Measurements from ENCODE around the gene CSNK2A2.

The CSNK2A2 gene

DNA sequence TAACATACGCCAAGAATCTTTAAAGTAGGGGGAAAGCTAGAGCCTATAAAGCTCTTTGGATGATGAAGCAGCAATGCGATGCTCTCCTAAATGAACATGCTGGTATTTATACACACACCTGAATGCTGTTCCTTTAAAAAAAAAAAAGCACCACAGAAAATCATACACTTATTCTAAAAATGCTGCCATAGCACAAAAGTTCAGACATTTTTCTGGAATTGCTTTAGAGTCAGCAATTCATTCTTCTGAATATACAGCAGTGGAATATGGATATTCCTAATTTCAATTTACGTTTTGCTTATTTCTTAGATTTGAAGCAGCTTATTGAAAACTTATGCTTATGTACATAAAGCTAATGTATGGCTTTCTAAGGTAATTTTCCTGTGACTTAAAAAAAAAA lies 3.1 kb downstream of the CSNK2A2 start:
- no peak overlapping the region for H4K8ac ChIP-seq (ENCODE audit: low read depth, low read length)
- no peak overlapping the region for H2BK15ac ChIP-seq (ENCODE audit: low read length)
- H2BK5ac ChIP-seq (ENCODE audit: low read length), result no peak overlapping the region
- H3K27me3 ChIP-seq (ENCODE audit: control insufficient read depth in 3 of 3, insufficient read depth in 3 of 3, low read depth in 1 of 3, low read length in 3 of 3), result peaks cover 0 to 13% (median 0%) of the 10 kb centered on the region in 3 experiments
- DNase-seq (ENCODE audit: low spot score), result no peak
- peaks cover 0 to 1% of the 10 kb centered on the region in 2 donors for H3K9me3 ChIP-seq (replicated peaks in 1 of 2; ENCODE audit: control insufficient read depth in 2 of 2, insufficient read depth in 1 of 2, low read depth in 1 of 2, low read length in 2 of 2)
- H3K27ac ChIP-seq (replicated peaks; ENCODE audit: low read length), result no peak overlapping the region
- no peak overlapping the region for H4K91ac ChIP-seq (ENCODE audit: low read depth, low read length, poor library complexity)
- no peak overlapping the region for H2AFZ ChIP-seq (ENCODE audit: low read length)
- no peak overlapping the region for H3K18ac ChIP-seq (ENCODE audit: low read length)
- no peak overlapping the region for H2BK12ac ChIP-seq (ENCODE audit: low read length)
- H3K4me3 ChIP-seq (ENCODE audit: low read length in 2 of 2), result no peak overlapping the region
- no CpG with 5 or more reads among the region's 3 CpGs for WGBS, 2 donors (ENCODE audit: extremely low coverage in 2 of 2, insufficient read length in 2 of 2, insufficient replicate concordance in 1 of 2)
- H3K79me1 ChIP-seq (ENCODE audit: low read depth, low read length), result peaks cover 7% of the 10 kb centered on the region
- peaks cover 6 to 7% of the 10 kb centered on the region in 2 donors for H3K4me1 ChIP-seq (ENCODE audit: control insufficient read depth in 2 of 2, insufficient read depth in 1 of 2, low read depth in 1 of 2, low read length in 2 of 2)
- no peak overlapping the region for H3K4me2 ChIP-seq (ENCODE audit: insufficient read depth, low read length, poor library complexity, severe bottlenecking)
- no peak overlapping the region for H3K14ac ChIP-seq (ENCODE audit: low read length)
- H3K9ac ChIP-seq (ENCODE audit: low read depth, low read length, poor library complexity), result no peak overlapping the region
- H3K23ac ChIP-seq (ENCODE audit: low read depth, low read length, poor library complexity), result no peak overlapping the region
- peaks cover 10 to 67% of the 10 kb centered on the region in 2 donors for H3K36me3 ChIP-seq (replicated peaks in 1 of 2; ENCODE audit: control insufficient read depth in 2 of 2, insufficient read depth in 2 of 2, low read length in 2 of 2)
- no peak overlapping the region for H3K4ac ChIP-seq (ENCODE audit: low read length)
- H2BK120ac ChIP-seq (ENCODE audit: low read depth, low read length), result no peak overlapping the region
- H2AK5ac ChIP-seq (ENCODE audit: low read depth, low read length), result no peak overlapping the region

DNA sequence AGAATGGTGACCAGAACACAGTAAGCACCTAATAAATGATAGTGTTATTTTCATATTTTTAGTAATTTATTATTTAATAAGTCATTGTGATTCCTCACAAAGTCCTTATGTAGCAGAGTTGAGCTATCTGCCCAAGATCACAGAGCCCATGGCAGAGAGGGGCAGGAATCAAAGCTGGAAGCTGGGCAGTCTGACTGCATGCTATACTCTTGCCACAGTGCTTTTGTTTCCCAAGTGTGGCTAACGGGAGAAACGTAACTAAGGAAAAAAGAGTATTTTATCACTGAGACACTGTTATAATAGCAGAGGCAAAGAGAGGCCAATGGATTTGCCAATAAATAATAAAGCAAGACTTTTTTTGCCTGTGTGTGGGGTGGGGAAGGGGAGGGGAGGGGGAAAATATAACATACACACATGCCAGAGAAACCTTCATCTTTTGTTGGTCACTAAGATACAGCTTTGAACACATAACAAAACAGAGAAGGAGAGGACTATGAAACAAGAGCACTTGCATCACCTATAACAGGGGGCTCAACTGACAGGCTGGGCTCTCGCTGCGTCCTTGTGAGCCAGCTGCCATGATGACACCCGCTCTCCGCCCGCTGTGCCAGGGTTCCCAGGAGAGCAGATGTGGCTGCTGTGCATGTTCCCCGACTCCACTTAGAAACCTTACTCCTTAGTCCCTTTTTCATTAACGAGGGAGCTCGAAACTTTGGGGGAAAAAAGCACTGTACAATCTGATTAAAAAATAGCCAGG lies 10.1 kb downstream of the CSNK2A2 start:
- Histone ChIP-seq H2BK12ac (ENCODE audit: low read length) (no peak overlapping the region), H3K9ac (ENCODE audit: low read depth, low read length, poor library complexity) (no peak overlapping the region), H4K91ac (ENCODE audit: low read depth, low read length, poor library complexity) (no peak overlapping the region), H3K79me1 (ENCODE audit: low read depth, low read length) (peaks cover 3% of the 10 kb centered on the region), H3K27ac (replicated peaks; ENCODE audit: low read length) (no peak overlapping the region), H2AFZ (ENCODE audit: low read length) (no peak overlapping the region), H3K4me1 (ENCODE audit: control insufficient read depth in 2 of 2, insufficient read depth in 1 of 2, low read depth in 1 of 2, low read length in 2 of 2) (no peaks in the 10 kb centered on the region), H3K4me3 (ENCODE audit: low read length in 2 of 2) (no peak overlapping the region), H2AK5ac (ENCODE audit: low read depth, low read length) (no peak overlapping the region), H2BK5ac (ENCODE audit: low read length) (no peak overlapping the region), H3K4ac (ENCODE audit: low read length) (no peak overlapping the region), H3K36me3 (replicated peaks in 1 of 2; ENCODE audit: control insufficient read depth in 2 of 2, insufficient read depth in 2 of 2, low read length in 2 of 2) (peaks cover 30 to 95% of the 10 kb centered on the region in 2 donors), H3K14ac (ENCODE audit: low read length) (no peak overlapping the region), H3K23ac (ENCODE audit: low read depth, low read length, poor library complexity) (no peak overlapping the region), H3K18ac (ENCODE audit: low read length) (no peak overlapping the region), H2BK15ac (ENCODE audit: low read length) (no peak overlapping the region), H3K4me2 (ENCODE audit: insufficient read depth, low read length, poor library complexity, severe bottlenecking) (no peak overlapping the region), H4K8ac (ENCODE audit: low read depth, low read length) (no peak overlapping the region), H2BK120ac (ENCODE audit: low read depth, low read length) (no peak overlapping the region), H3K27me3 (ENCODE audit: control insufficient read depth in 3 of 3, insufficient read depth in 3 of 3, low read depth in 1 of 3, low read length in 3 of 3) (no peaks in the 10 kb centered on the region), H3K9me3 (replicated peaks in 1 of 2; ENCODE audit: control insufficient read depth in 2 of 2, insufficient read depth in 1 of 2, low read depth in 1 of 2, low read length in 2 of 2) (peaks cover 0 to 1% of the 10 kb centered on the region in 2 donors)
- no peak for DNase-seq (ENCODE audit: low spot score)
- no CpG with 5 or more reads among the region's 10 CpGs for WGBS, 2 donors (ENCODE audit: extremely low coverage in 2 of 2, insufficient read length in 2 of 2, insufficient replicate concordance in 1 of 2)

DNA sequence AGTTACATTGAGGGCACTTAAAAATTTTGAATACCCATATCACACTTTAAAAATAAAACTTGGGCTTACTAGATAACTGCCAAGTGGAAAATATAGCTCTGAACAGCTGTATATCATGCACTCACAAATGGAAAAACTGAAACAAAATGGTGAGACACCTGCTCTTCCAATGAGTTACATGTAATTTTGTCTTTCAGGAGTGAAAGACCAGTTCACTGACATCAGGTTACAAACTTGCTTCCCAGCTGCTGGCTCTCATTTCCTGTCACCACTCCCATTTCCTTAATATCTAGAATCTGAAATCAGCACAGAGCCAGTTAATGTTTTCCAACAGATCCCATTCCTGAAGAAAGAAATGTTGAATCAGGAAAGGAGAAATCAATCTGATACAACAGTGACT lies 10.8 kb downstream of the CSNK2A2 start:
- H3K4ac ChIP-seq (ENCODE audit: low read length), result no peak overlapping the region
- no peak overlapping the region for H4K8ac ChIP-seq (ENCODE audit: low read depth, low read length)
- no peaks in the 10 kb centered on the region for H3K9me3 ChIP-seq (replicated peaks in 1 of 2; ENCODE audit: control insufficient read depth in 2 of 2, insufficient read depth in 1 of 2, low read depth in 1 of 2, low read length in 2 of 2)
- H2BK120ac ChIP-seq (ENCODE audit: low read depth, low read length), result no peak overlapping the region
- H3K4me3 ChIP-seq (ENCODE audit: low read length in 2 of 2), result no peak overlapping the region
- peaks cover 27 to 95% of the 10 kb centered on the region in 2 donors for H3K36me3 ChIP-seq (replicated peaks in 1 of 2; ENCODE audit: control insufficient read depth in 2 of 2, insufficient read depth in 2 of 2, low read length in 2 of 2)
- no peak overlapping the region for H3K27ac ChIP-seq (replicated peaks; ENCODE audit: low read length)
- H3K27me3 ChIP-seq (ENCODE audit: control insufficient read depth in 3 of 3, insufficient read depth in 3 of 3, low read depth in 1 of 3, low read length in 3 of 3), result no peaks in the 10 kb centered on the region
- H3K14ac ChIP-seq (ENCODE audit: low read length), result no peak overlapping the region
- H3K23ac ChIP-seq (ENCODE audit: low read depth, low read length, poor library complexity), result no peak overlapping the region
- no peak overlapping the region for H2BK5ac ChIP-seq (ENCODE audit: low read length)
- H4K91ac ChIP-seq (ENCODE audit: low read depth, low read length, poor library complexity), result no peak overlapping the region
- H3K9ac ChIP-seq (ENCODE audit: low read depth, low read length, poor library complexity), result no peak overlapping the region
- H2AFZ ChIP-seq (ENCODE audit: low read length), result no peak overlapping the region
- no peak overlapping the region for H2BK15ac ChIP-seq (ENCODE audit: low read length)
- no peaks in the 10 kb centered on the region for H3K4me1 ChIP-seq (ENCODE audit: control insufficient read depth in 2 of 2, insufficient read depth in 1 of 2, low read depth in 1 of 2, low read length in 2 of 2)
- H2AK5ac ChIP-seq (ENCODE audit: low read depth, low read length), result no peak overlapping the region
- no peak overlapping the region for H2BK12ac ChIP-seq (ENCODE audit: low read length)
- H3K79me1 ChIP-seq (ENCODE audit: low read depth, low read length), result no peaks in the 10 kb centered on the region
- H3K4me2 ChIP-seq (ENCODE audit: insufficient read depth, low read length, poor library complexity, severe bottlenecking), result no peak overlapping the region
- no peak overlapping the region for H3K18ac ChIP-seq (ENCODE audit: low read length)
- no peak for DNase-seq (ENCODE audit: low spot score)

DNA sequence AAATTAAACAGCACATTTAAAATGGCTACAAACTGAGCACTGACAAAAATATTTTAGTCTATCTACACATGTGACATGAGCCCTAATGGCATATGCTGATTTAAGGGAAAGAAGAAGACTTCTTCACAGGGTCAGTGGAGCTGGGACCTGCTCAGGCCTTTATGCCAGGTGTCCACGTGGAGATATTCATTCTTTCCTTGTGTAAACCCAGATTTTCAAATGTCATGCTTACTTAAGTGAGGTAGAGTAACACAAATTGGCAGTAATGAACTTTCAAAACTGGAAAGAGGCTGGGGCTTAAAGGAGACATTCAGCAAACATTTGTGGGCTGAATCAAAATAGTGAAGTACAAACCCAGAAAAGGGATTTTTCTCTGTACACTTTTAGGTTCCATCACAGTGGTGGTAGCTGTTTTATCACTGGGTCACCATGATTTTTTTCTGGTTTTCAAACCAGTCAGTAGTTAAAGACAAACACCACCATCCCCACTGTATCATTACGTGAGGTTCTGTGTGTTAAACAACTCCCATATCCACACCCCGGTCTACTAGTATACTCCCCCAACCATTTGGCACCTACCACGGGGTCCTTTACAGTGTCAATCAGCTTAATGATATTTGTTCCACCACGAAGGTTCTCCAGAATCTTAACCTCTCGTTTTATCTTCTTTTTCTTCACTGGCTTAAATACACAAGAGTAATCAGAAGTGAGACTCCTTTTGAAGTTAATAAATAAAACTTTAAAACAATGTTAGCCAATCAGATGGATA lies 11.5 kb downstream of the CSNK2A2 start:
- no peak overlapping the region for H2BK120ac ChIP-seq (ENCODE audit: low read depth, low read length)
- no peak for DNase-seq (ENCODE audit: low spot score)

More for the DNA sequence above, 11.5 kb downstream of the CSNK2A2 start:
- WGBS, 2 donors (ENCODE audit: extremely low coverage in 2 of 2, insufficient read length in 2 of 2, insufficient replicate concordance in 1 of 2), result no CpG with 5 or more reads among the region's 6 CpGs
- Histone ChIP-seq H3K4me3 (ENCODE audit: low read length in 2 of 2) (no peak overlapping the region), H4K8ac (ENCODE audit: low read depth, low read length) (no peak overlapping the region), H3K4me1 (ENCODE audit: control insufficient read depth in 2 of 2, insufficient read depth in 1 of 2, low read depth in 1 of 2, low read length in 2 of 2) (no peaks in the 10 kb centered on the region), H3K9ac (ENCODE audit: low read depth, low read length, poor library complexity) (no peak overlapping the region), H2BK5ac (ENCODE audit: low read length) (no peak overlapping the region), H3K27ac (replicated peaks; ENCODE audit: low read length) (no peak overlapping the region), H3K23ac (ENCODE audit: low read depth, low read length, poor library complexity) (no peak overlapping the region), H4K91ac (ENCODE audit: low read depth, low read length, poor library complexity) (no peak overlapping the region), H2AK5ac (ENCODE audit: low read depth, low read length) (no peak overlapping the region), H3K36me3 (replicated peaks in 1 of 2; ENCODE audit: control insufficient read depth in 2 of 2, insufficient read depth in 2 of 2, low read length in 2 of 2) (peaks cover 25 to 96% of the 10 kb centered on the region in 2 donors), H2BK12ac (ENCODE audit: low read length) (no peak overlapping the region), H3K4ac (ENCODE audit: low read length) (no peak overlapping the region), H2BK15ac (ENCODE audit: low read length) (no peak overlapping the region), H3K9me3 (replicated peaks in 1 of 2; ENCODE audit: control insufficient read depth in 2 of 2, insufficient read depth in 1 of 2, low read depth in 1 of 2, low read length in 2 of 2) (no peaks in the 10 kb centered on the region), H2AFZ (ENCODE audit: low read length) (no peak overlapping the region), H3K27me3 (ENCODE audit: control insufficient read depth in 3 of 3, insufficient read depth in 3 of 3, low read depth in 1 of 3, low read length in 3 of 3) (no peaks in the 10 kb centered on the region), H3K4me2 (ENCODE audit: insufficient read depth, low read length, poor library complexity, severe bottlenecking) (no peak overlapping the region), H3K79me1 (ENCODE audit: low read depth, low read length) (no peaks in the 10 kb centered on the region), H3K14ac (ENCODE audit: low read length) (no peak overlapping the region), H3K18ac (ENCODE audit: low read length) (no peak overlapping the region)
